Measurements from ENCODE around the gene CACNA1A. TPM values are rescaled to one million over a fixed set of nuclear protein-coding genes. Genes with fewer than 3 reads are reported as not detected.
"Not testable (repeated sequence)": the region's sequence is repeated elsewhere in the genome, so short reads cannot be mapped to it uniquely, and the experiment has no call there.

Gene CACNA1A
- total and polyA plus RNA-seq, 2 of the 4 experiments (the other 2 are of a cell fraction) = 5.9 to 15.0 TPM

DNA sequence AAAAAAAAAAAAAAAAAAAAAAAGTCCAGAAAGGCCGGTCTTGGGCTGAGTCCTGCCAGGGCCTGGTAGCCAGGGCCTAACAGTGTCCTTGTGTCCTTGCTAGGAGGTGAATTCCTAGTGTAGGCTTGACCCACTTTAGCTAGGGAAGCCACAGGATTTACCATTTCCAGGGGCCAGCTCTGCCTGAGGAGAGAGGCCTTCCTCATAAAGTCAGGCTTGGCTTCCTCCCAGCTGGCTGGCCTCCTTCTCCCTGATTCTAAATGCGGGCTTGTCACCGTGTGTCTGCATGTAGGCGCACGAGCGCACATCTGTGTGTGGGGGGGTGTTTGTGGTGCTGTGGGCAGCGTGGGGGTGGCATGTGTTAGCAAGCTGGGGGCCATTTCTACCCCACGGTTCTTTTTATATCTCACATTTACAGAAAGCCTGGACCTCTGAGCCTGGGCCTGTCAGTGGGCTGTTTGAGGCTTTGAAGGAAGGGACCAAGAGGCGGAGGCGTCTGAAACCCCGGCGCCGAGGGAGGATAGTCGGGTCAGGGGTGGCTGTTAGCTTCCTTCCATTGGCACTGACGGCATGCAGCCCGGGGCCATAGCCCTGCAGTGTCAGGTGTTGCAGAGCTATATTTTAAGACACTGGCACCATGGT lies 324.4 kb downstream of the CACNA1A start:
- H3K9ac ChIP-seq (ENCODE audit: low read depth, low read length) = peak overlapping the region; percentile 8; the same call in 1 of the 2 replicates
- H3K27ac ChIP-seq (ENCODE audit: insufficient read depth, low read length) = no peak overlapping the region
- H2BK5ac ChIP-seq (ENCODE audit: low read depth, low read length, poor library complexity, severe bottlenecking) = no peak overlapping the region
- H2BK15ac ChIP-seq (ENCODE audit: low read depth, low read length) = no peak overlapping the region
- H3K4me3 ChIP-seq (ENCODE audit: insufficient read depth, low read depth, low read length) = no peak overlapping the region
- BruUV-seq (replicated peaks) = no TSS peak
- no peak overlapping the region for H3K23ac ChIP-seq (ENCODE audit: low read depth, low read length)
- dilution Hi-C loops (cut with HindIII; ENCODE audit: low sequenced_read_pairs, unreplicated experiment) = no loop called here
- no peaks in the 10 kb centered on the region for H3K79me1 ChIP-seq (ENCODE audit: low read depth in 1 of 2, low read length in 2 of 2)
- no peaks in the 10 kb centered on the region for H3K9me3 ChIP-seq (ENCODE audit: control insufficient read depth, insufficient read depth, low read length)
- H2AK5ac ChIP-seq (ENCODE audit: low read depth, low read length) = peak overlapping the region; percentile 42; the same call in 1 of the 2 replicates
- H2AFZ ChIP-seq (replicated peaks; ENCODE audit: low read length, poor library complexity) = peak overlapping the region; percentile 90
- CTCF ChIA-PET = interaction anchor here (0.6 to 1.3 kb wide), 4 partner anchors 12 to 204 kb away, joined by 3 to 6 read pairs (median 4); partner anchors contain the start of genes IER2 and STX10
- no peaks in the 10 kb centered on the region for H4K20me1 ChIP-seq (ENCODE audit: insufficient read depth, low read length)
- peak overlapping the region; percentile 16; the same call in 1 of the 2 replicates for H4K91ac ChIP-seq (ENCODE audit: insufficient read depth, low read depth, low read length)
- no peaks in the 10 kb centered on the region for H3K27me3 ChIP-seq (ENCODE audit: control insufficient read depth, insufficient read depth, low read length)
- no peak overlapping the region for H4K5ac ChIP-seq (ENCODE audit: low read depth, low read length)
- H3K4me1 ChIP-seq (ENCODE audit: control insufficient read depth, insufficient read depth, low read length) = peaks cover 7% of the 10 kb centered on the region
- WGBS, 2 experiments (ENCODE audit: extremely low coverage in 2 of 2, insufficient read length in 1 of 2) = no CpG with 5 or more reads among the region's 16 CpGs
- in situ Hi-C loops (cut with MboI; ENCODE audit: low sequenced_read_pairs) = no loop called here
- H3K9me1 ChIP-seq (ENCODE audit: insufficient read depth, low read length) = no peaks in the 10 kb centered on the region
- POLR2A ChIA-PET (ENCODE audit: unreplicated experiment) = interaction anchor here (0.6 kb wide), 1 partner anchor 176 kb away, joined by 3 read pairs; no protein-coding TSS in a partner anchor
- no peak overlapping the region for H3K18ac ChIP-seq (ENCODE audit: low read depth, low read length)
- 0 out of 2 replicates have a peak, but pooled peaks have one; percentile 27 for TF ChIP-seq MAZ (IDR thresholded peaks at IDR 0.05; ENCODE audit: borderline replicate concordance, low read depth, low read length)
- no peak for TF ChIP-seq NFE2L2 (IDR thresholded peaks at IDR 0.05; ENCODE audit: low read depth, low read length)
- TF ChIP-seq BHLHE40 (IDR thresholded peaks at IDR 0.05; ENCODE audit: low read depth, low read length) = peak; percentile 59; the same call in 1 of the 2 replicates
- no peak for TF ChIP-seq FOS (IDR thresholded peaks at IDR 0.05; ENCODE audit: low read depth, low read length)
- no peak for TF ChIP-seq MAFK (IDR thresholded peaks at IDR 0.05; ENCODE audit: low read depth, low read length)
- H2BK120ac ChIP-seq (ENCODE audit: low read depth, low read length) = no peak overlapping the region
- H3K14ac ChIP-seq (replicated peaks; ENCODE audit: low read depth, low read length) = peak overlapping the region; percentile 59; the same call in 1 of the 2 replicates
- H2AK9ac ChIP-seq (replicated peaks; ENCODE audit: low read depth, low read length, poor library complexity) = peak overlapping the region; percentile 47
- H3K36me3 ChIP-seq (ENCODE audit: control insufficient read depth, insufficient read depth, low read length) = no peaks in the 10 kb centered on the region
- H2BK20ac ChIP-seq (ENCODE audit: low read depth, low read length) = peak overlapping the region; percentile 46; the same call in 1 of the 2 replicates
- peak overlapping the region; percentile 72 to 81; a peak in 3 of 4 replicates for H4K8ac ChIP-seq (ENCODE audit: low read depth in 2 of 2, low read length in 2 of 2)
- peak overlapping the region; percentile 48; the same call in 1 of the 2 replicates for H3K4ac ChIP-seq (ENCODE audit: low read depth, low read length)
- DNase-seq (peak; percentile 64), ATAC-seq (ENCODE audit: low read depth) (peak; percentile 78)
- no peak overlapping the region; the same call in 1 of the 2 replicates for H3K56ac ChIP-seq (ENCODE audit: extremely low read depth, insufficient read depth, low read length)
- H3K4me2 ChIP-seq (ENCODE audit: low read depth, low read length) = no peak overlapping the region; the same call in 1 of the 2 replicates
- intact Hi-C loops (cut with micrococcal nuclease) = no loop called here

DNA sequence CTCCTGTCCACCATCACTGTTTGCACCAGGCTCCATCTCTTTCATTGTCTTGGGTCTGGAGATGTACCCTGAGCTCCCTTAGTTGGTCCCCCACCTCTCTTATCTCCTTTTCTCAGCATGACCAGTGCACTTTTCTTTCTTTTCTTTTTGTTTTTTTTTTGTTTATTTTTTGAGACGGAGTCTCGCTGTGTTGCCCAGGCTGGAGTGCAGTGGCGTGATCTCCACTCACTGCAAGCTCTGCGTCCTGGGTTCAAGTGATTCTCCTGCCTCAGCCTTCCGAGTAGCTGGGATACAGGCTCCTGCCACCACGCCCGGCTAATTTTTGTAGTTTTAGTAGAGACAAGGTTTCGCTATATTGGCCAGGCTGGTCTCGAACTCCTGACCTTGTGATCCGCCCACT lies 328.0 kb downstream of the CACNA1A start:
- H2BK120ac ChIP-seq (ENCODE audit: low read depth, low read length); H3K27ac ChIP-seq (ENCODE audit: insufficient read depth, low read length); H4K91ac ChIP-seq (ENCODE audit: insufficient read depth, low read depth, low read length); H4K20me1 ChIP-seq (ENCODE audit: insufficient read depth, low read length); H3K9ac ChIP-seq (ENCODE audit: low read depth, low read length); BruUV-seq (replicated peaks); H3K4ac ChIP-seq (ENCODE audit: low read depth, low read length); H3K4me1 ChIP-seq (ENCODE audit: control insufficient read depth, insufficient read depth, low read length); CTCF ChIA-PET; DNase-seq; H3K4me3 ChIP-seq (ENCODE audit: insufficient read depth, low read depth, low read length); H4K8ac ChIP-seq (ENCODE audit: low read depth in 2 of 2, low read length in 2 of 2); H2AFZ ChIP-seq (replicated peaks; ENCODE audit: low read length, poor library complexity); H2BK5ac ChIP-seq (ENCODE audit: low read depth, low read length, poor library complexity, severe bottlenecking); in situ Hi-C loops (cut with MboI; ENCODE audit: low sequenced_read_pairs); H3K14ac ChIP-seq (replicated peaks; ENCODE audit: low read depth, low read length); H2BK20ac ChIP-seq (ENCODE audit: low read depth, low read length); H3K9me3 ChIP-seq (ENCODE audit: control insufficient read depth, insufficient read depth, low read length); ATAC-seq (ENCODE audit: low read depth); H2AK9ac ChIP-seq (replicated peaks; ENCODE audit: low read depth, low read length, poor library complexity); H3K23ac ChIP-seq (ENCODE audit: low read depth, low read length); POLR2A ChIA-PET (ENCODE audit: unreplicated experiment); intact Hi-C loops (cut with micrococcal nuclease); H3K4me2 ChIP-seq (ENCODE audit: low read depth, low read length); H4K5ac ChIP-seq (ENCODE audit: low read depth, low read length); H2BK15ac ChIP-seq (ENCODE audit: low read depth, low read length); H3K18ac ChIP-seq (ENCODE audit: low read depth, low read length); H3K79me1 ChIP-seq (ENCODE audit: low read depth in 1 of 2, low read length in 2 of 2); dilution Hi-C loops (cut with HindIII; ENCODE audit: low sequenced_read_pairs, unreplicated experiment); H3K9me1 ChIP-seq (ENCODE audit: insufficient read depth, low read length); H3K27me3 ChIP-seq (ENCODE audit: control insufficient read depth, insufficient read depth, low read length); H3K56ac ChIP-seq (ENCODE audit: extremely low read depth, insufficient read depth, low read length); H3K36me3 ChIP-seq (ENCODE audit: control insufficient read depth, insufficient read depth, low read length); H2AK5ac ChIP-seq (ENCODE audit: low read depth, low read length): not testable (repeated sequence)
- 91% methylated on average over 4 of the region's 10 CpGs; no CpG with 5 or more reads in 1 of the 2 experiments for WGBS, 2 experiments (ENCODE audit: extremely low coverage in 2 of 2, insufficient read length in 1 of 2)

All from IMR-90 (cell line).